ENCODE results near the gene RASL11A. TPM values are rescaled to one million over a fixed set of nuclear protein-coding genes. Genes with fewer than 3 reads are reported as not detected.

Gene RASL11A
- total and polyA plus RNA-seq, 2 of the 8 experiments (the other 6 are each of a cell fraction or from before 2014, with no cell fraction given) = 2.9 to 6.8 TPM

DNA sequence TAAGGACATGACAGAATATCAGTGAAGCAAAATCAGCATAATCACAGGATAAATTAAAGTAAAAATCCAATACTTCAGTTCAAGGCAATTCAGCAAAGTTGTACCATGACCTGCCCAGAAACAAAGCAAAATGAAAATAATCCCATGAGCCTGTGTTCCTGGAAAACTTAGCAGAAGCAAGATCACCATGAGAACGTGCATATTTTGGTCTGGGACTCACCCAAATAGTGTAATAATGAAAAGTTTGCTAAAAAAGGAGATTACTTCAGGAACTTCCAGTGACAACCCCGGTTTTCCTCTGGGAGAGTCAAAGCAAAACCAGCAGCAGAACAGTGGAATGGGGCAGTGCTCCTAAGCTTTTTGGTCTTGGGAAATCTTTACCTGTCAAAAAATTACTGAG, 34.2 kb upstream of the RASL11A start (continued):
- TF ChIP-seq EP300 (IDR thresholded peaks at IDR 0.05; ENCODE audit: borderline replicate concordance in 1 of 2, low read depth in 2 of 2, low read length in 2 of 2) (no peak), CBX8 (IDR thresholded peaks at IDR 0.05; ENCODE audit: borderline replicate concordance, low read depth, low read length) (no peak), SIX5 (IDR thresholded peaks at IDR 0.05; ENCODE audit: low read depth, low read length) (no peak), NRF1 (IDR thresholded peaks at IDR 0.05; ENCODE audit: low read depth, low read length) (no peak)

Data from H1 (cell line).